Fibroblast of skin of right biceps (primary cell): Measurements from ENCODE around the gene OR14J1.
"Not testable (repeated sequence)": the region's sequence is repeated elsewhere in the genome, so short reads cannot be mapped to it uniquely, and the experiment has no call there.

Experiments used
- DNase-seq: peaks from one replicate; pipeline ENCODE4 v3.0.0-alpha.2; 2013

OR14J1 gene

DNA sequence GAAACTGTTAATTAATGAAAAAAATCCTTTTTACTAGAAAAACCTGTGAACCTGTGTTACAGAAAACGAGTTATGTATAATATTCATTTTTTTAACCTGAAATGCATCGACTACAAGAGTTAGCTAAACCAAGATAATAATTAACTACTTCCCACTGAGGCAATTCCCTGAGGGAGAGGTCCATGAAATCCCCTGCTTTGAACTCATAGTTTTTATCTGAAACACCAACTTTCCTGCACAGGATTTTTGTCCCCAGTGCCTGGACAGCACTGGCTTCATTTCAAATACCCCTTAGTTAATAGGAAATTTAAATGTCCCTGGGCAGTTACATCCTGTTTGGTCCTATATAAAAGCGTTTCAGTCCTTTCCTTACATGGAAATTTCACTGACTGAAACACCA, at the start of gene OR14J1:
TSS of gene OR14J1 (plus strand) at position 386 of the 400 bp plus-strand sequence. CDS start 4,989 bp downstream, outside the sequence.
- no peak for DNase-seq

GRCh38 chr6:29251736-29252135, 49.8 kb upstream of the OR14J1 start:
- no peak for DNase-seq

DNA sequence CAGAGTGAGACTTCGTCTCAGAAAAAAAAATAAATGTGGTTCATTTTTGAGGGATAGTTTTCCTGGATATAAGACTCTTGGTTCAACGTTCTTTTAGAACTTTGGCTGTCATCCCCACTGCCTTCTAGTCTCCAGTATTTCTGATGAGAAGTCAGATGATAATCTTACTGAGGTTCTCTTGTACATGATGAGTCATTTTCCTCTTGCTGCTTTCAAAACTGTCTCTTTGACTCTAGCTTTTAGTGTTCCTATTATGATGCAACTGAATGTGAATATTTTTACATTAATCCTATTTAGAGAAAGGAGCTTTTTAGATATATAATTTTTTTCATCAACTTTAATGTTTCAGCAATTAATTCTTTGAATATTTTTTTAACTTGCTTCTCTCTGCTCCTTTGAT, 46.0 kb upstream of the OR14J1 start:
- no peak for DNase-seq

- DNase-seq, result no peak
Observed at GRCh38 chr6:29259721-29260120, 41.8 kb upstream of the OR14J1 start.

- no peak for DNase-seq
Observed at GRCh38 chr6:29263001-29263400, 38.5 kb upstream of the OR14J1 start.

DNA sequence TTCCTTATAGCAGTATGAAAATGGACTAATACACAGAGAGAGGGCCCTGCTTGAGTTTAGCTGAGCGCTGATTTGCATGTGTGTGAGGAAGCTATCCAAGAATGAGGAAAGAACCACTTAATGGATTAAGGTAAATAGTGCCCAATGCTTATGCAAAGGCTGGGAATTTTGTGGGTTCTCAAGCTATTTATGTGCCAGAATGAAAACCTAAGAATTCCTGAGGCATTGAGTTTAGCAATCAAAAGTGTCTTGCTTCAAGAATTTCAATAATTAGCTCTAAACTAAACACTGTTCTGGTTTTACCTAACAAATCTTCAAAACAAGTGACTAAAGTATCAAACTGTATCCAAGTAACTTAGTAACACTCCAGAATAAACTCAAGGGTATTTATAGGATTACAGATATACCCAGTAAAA, 7.0 kb upstream of the OR14J1 start:
- DNase-seq, result no peak

GRCh38 chr6:29295181-29295585, 6.3 kb upstream of the OR14J1 start:
- DNase-seq, result no peak

GRCh38 chr6:29295623-29296022, 5.9 kb upstream of the OR14J1 start:
- no peak for DNase-seq

DNA sequence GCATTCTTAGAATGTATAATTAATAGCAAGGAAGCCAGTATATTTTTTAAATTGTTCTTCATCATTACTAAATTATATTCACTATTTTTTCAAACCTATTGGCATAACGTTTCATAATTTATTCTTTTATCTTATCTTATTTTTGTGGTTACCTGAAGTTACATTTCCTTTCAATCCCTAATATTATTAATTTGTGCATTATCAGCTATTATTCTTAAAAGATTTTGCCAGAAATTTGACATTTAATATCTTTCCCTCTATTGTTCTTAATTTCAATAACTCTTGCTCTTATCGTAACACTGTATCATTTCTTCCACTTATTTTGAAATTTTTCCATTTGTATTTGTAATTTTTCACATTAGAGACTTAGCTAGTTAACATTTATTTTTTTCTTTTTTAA, 18.4 kb downstream of the OR14J1 start:
- no peak for DNase-seq

- DNase-seq, result not testable (repeated sequence)
Observed at GRCh38 chr6:29323332-29323731, 21.8 kb downstream of the OR14J1 start.

- no peak for DNase-seq
Observed at GRCh38 chr6:29325777-29326176, 24.3 kb downstream of the OR14J1 start.

DNA sequence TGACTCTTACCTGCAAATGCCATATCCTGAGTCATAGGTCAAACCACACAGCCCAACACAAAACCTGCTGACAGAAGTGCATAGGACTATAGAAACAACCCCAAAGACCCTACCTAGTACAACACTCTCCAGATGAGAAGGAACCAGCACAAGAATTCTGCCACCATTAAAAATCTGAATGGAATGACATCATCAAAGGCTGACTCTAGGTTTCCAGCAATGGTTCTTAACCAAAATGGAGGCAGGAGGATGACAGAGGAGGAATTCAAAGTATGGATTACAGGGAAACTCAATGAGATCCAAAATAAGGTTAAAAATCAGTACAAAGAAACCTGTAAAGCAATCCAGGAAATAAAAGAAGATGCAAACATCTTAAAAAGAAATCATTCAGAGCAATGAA, 31.2 kb downstream of the OR14J1 start:
- no peak for DNase-seq

GRCh38 chr6:29336269-29336668, 34.8 kb downstream of the OR14J1 start:
- no peak for DNase-seq

DNA sequence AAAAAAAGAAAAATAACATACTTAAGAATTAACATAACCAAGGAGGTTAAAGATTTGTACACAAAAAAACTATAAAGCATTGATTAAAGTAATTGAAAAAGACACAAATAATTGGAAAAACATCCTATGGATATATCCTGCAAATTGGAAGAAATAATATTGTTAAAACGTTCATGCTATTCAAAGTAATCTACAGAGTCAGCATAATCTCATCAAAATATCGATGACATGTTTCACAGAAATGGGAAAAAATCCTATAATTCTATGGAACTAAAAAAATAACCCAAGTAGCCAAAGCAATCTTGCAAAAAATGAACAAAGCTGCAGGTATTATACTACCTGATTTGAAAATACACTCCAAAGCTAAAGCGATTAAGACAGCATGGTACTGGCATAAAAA, 43.9 kb downstream of the OR14J1 start:
- no peak for DNase-seq

- DNase-seq, result not testable (repeated sequence)
Observed at GRCh38 chr6:29349348-29349747, 47.8 kb downstream of the OR14J1 start.

DNA sequence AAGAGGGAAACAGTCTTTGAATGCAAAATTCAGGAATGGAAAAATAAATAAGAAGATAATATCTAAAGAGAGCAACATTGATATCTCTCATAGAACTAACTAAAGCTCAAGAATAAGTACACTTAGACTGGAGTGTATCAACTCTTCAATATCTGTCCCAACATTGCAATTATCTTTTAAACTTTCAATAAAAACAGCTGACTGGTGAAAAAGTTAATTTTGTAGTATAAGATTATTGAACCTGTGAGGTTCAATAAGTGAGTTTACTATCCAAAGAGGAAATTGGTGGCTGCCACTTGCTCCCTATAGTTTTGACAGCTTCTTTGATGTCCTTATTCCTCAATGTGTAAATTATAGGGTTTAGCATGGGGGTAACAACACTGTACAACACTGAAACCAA, 53.5 kb downstream of the OR14J1 start:
- no peak for DNase-seq

- no peak for DNase-seq
Observed at GRCh38 chr6:29355603-29356002, 54.1 kb downstream of the OR14J1 start.
